Activated CD4-positive, alpha-beta T cell treated with anti-CD3 and anti-CD28 coated beads for 48 hours (primary cell): ENCODE data around the gene SECISBP2L.
"Not testable (repeated sequence)": the region's sequence is repeated elsewhere in the genome, so short reads cannot be mapped to it uniquely, and the experiment has no call there.

Source experiments
- DNase-seq: peaks from one replicate; pipeline ENCODE4 v3.0.0-alpha.2; 2020

Gene SECISBP2L

GRCh38 chr15:49046220-49047102, at the start of gene SECISBP2L:
SECISBP2L (minus strand) TSS chr15:49046446; CDS start chr15:49046299, 147 bp downstream.
- peak; percentile 94 for DNase-seq

- DNase-seq: no peak
Observed at GRCh38 chr15:49094923-49095322, 48.7 kb upstream of the SECISBP2L start.

- no peak for DNase-seq
Observed at GRCh38 chr15:49093252-49094105, 47.2 kb upstream of the SECISBP2L start.

- DNase-seq: no peak
Observed at GRCh38 chr15:49088996-49089395, 42.8 kb upstream of the SECISBP2L start.

GRCh38 chr15:49085696-49086459, 39.6 kb upstream of the SECISBP2L start:
- DNase-seq: no peak

GRCh38 chr15:49084285-49084570, 38.0 kb upstream of the SECISBP2L start:
- no peak for DNase-seq

GRCh38 chr15:49083401-49084284, 37.4 kb upstream of the SECISBP2L start:
- no peak for DNase-seq

GRCh38 chr15:49082960-49083359, 36.7 kb upstream of the SECISBP2L start:
- DNase-seq: no peak

- no peak for DNase-seq
Observed at GRCh38 chr15:49079340-49080039, 33.2 kb upstream of the SECISBP2L start.

GRCh38 chr15:49075881-49076280, 29.6 kb upstream of the SECISBP2L start:
- DNase-seq: no peak

GRCh38 chr15:49074589-49075287, 28.5 kb upstream of the SECISBP2L start:
- not testable (repeated sequence) for DNase-seq

GRCh38 chr15:49066372-49066771, 20.1 kb upstream of the SECISBP2L start:
- no peak for DNase-seq

- DNase-seq: no peak
Observed at GRCh38 chr15:49064884-49065283, 18.6 kb upstream of the SECISBP2L start.

- peak; percentile 20 for DNase-seq
Observed at GRCh38 chr15:49064281-49064653, 18.0 kb upstream of the SECISBP2L start.

GRCh38 chr15:49063402-49064280, 17.4 kb upstream of the SECISBP2L start:
- DNase-seq: no peak

GRCh38 chr15:49062900-49063299, 16.7 kb upstream of the SECISBP2L start:
- no peak for DNase-seq

GRCh38 chr15:49060710-49061495, 14.7 kb upstream of the SECISBP2L start:
- no peak for DNase-seq

GRCh38 chr15:49059491-49059890, 13.2 kb upstream of the SECISBP2L start:
- DNase-seq: no peak

- no peak for DNase-seq
Observed at GRCh38 chr15:49058559-49058958, 12.3 kb upstream of the SECISBP2L start.
